Retinal pigment epithelial cell (primary cell): ENCODE results near the gene ZNF423.

ENCODE experiments used
- DNase-seq: peaks from one replicate; pipeline ENCODE4 v3.0.0-alpha.2; 2010; ENCODE audit warnings: low read depth
- H3K4me3 ChIP-seq: 2 replicates; pipeline ENCODE4 v1.5.1; 2011; ENCODE audit warnings: mild to moderate bottlenecking, low read length, control low read depth, moderate library complexity
- TF ChIP-seq, protein P1 (sequence below): conservative IDR thresholded peaks from 2 replicates; pipeline ENCODE4 v1.5.1; 2011; ENCODE audit warnings: low read depth, low read length, control low read depth, inconsistent platforms

The ZNF423 gene

DNA sequence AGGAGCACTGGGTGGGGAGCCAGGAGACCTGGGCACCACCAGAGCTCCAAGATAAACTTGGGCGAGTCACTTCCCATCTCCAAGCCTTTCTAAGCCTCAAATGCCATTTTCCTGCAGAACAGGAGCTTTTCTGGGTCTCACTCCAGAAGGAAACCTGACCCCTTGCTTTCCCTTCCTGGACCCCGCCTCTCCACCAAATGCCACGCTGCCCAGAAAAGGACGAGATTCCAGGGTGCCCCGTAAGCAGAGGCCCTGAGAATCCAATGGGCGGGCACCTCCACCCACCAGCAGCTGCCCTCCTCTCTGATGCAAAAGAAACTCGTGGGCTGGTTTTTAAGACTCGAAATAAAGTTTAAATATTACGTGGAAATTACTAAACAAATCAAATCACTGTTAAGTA is 31.3 kb downstream of the ZNF423 start:
- H3K4me3 ChIP-seq: no peak overlapping the region
- no peak for DNase-seq
- TF ChIP-seq, protein P1, sequence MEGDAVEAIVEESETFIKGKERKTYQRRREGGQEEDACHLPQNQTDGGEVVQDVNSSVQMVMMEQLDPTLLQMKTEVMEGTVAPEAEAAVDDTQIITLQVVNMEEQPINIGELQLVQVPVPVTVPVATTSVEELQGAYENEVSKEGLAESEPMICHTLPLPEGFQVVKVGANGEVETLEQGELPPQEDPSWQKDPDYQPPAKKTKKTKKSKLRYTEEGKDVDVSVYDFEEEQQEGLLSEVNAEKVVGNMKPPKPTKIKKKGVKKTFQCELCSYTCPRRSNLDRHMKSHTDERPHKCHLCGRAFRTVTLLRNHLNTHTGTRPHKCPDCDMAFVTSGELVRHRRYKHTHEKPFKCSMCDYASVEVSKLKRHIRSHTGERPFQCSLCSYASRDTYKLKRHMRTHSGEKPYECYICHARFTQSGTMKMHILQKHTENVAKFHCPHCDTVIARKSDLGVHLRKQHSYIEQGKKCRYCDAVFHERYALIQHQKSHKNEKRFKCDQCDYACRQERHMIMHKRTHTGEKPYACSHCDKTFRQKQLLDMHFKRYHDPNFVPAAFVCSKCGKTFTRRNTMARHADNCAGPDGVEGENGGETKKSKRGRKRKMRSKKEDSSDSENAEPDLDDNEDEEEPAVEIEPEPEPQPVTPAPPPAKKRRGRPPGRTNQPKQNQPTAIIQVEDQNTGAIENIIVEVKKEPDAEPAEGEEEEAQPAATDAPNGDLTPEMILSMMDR: no peak

GRCh38 chr16:49822649-49823370 is 33.1 kb downstream of the ZNF423 start:
- H3K4me3 ChIP-seq: no peak overlapping the region
- DNase-seq: no peak
- TF ChIP-seq, protein P1: no peak

- TF ChIP-seq, protein P1: no peak
- no peak overlapping the region for H3K4me3 ChIP-seq
- DNase-seq: no peak
Measured at GRCh38 chr16:49821614-49822282, 34.2 kb downstream of the ZNF423 start.

DNA sequence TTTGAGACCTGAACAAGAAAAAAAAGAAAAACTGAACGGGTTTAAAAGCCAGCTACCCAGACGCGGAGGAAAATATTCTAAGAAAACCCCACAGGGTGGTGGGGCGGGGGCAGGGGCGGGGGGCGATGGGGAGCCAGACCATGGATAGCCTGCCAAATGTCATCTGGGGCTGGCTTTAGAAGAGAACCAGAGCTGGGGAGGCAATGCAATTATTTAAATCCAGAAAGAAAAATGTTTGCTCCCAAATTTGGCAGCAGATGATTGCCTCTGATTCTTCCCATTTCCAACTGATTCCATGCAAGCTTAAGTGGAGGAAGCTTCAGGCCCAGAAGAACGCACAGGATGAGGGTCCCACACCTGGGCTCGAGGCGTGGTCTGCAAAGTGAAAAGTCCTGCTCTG is 34.8 kb downstream of the ZNF423 start:
- no peak for DNase-seq
- no peak overlapping the region for H3K4me3 ChIP-seq
- TF ChIP-seq, protein P1: no peak

- no peak overlapping the region for H3K4me3 ChIP-seq
Measured at GRCh38 chr16:49817754-49818507, 38.0 kb downstream of the ZNF423 start.

GRCh38 chr16:49816875-49817274 is 39.0 kb downstream of the ZNF423 start:
- no peak for DNase-seq
- TF ChIP-seq, protein P1: no peak
- no peak overlapping the region for H3K4me3 ChIP-seq

More at GRCh38 chr16:49817754-49818507, 38.0 kb downstream of the ZNF423 start:
- DNase-seq: no peak
- TF ChIP-seq, protein P1: no peak
